HepG2 (cell line): ENCODE data around the gene ASXL1. TPM values are rescaled to one million over a fixed set of nuclear protein-coding genes. Genes with fewer than 3 reads are reported as not detected.

Source experiments
- ARHGAP35 ChIP-seq: sonication (generic); formaldehyde crosslinking; IDR thresholded peaks from 2 replicates; pipeline ENCODE4 v1.9.0; 2022; ENCODE audit warnings: mild to moderate bottlenecking, inconsistent platforms, moderate library complexity, missing genetic modification reagents, borderline replicate concordance
- CREB1 ChIP-seq, 2 experiments: fragments of 450-650 bp in 1 of 2; IDR thresholded peaks; 2 replicates each; pipeline ENCODE4 v1.6.1; 2016 to 2017; ENCODE audit warnings: control low read depth in 1 of 2, mild to moderate bottlenecking in 1 of 2, missing compliant biosample characterization in 1 of 2, missing genetic modification characterization in 1 of 2
- FOXO1 ChIP-seq: sonication (generic); formaldehyde crosslinking; IDR thresholded peaks from 2 replicates; pipeline ENCODE4 v1.4.0; 2020; ENCODE audit warnings: missing genetic modification reagents
- IRF9 ChIP-seq: sonication (generic); formaldehyde crosslinking; IDR thresholded peaks from 2 replicates; pipeline ENCODE4 v1.8.0; 2022; ENCODE audit warnings: missing genetic modification reagents, mild to moderate bottlenecking, borderline replicate concordance
- KIAA2018 ChIP-seq: sonication (generic); formaldehyde crosslinking; IDR thresholded peaks from 2 replicates; pipeline ENCODE4 v1.5.0; 2020; ENCODE audit warnings: mild to moderate bottlenecking, missing genetic modification reagents, borderline replicate concordance
- MBD4 ChIP-seq: IDR thresholded peaks from 2 replicates; pipeline ENCODE4 v1.6.1; 2012; ENCODE audit warnings: low read length, inconsistent platforms, borderline replicate concordance
- SAP130 ChIP-seq: IDR thresholded peaks from 2 replicates; pipeline ENCODE4 v1.6.1; 2016; ENCODE audit warnings: low read depth
- SUZ12 ChIP-seq: fragments of 150-350 bp; IDR thresholded peaks from 2 replicates; pipeline ENCODE4 v1.6.1; 2014; ENCODE audit warnings: low read depth, low read length
- ZBTB43 ChIP-seq: sonication (generic); formaldehyde crosslinking; conservative IDR thresholded peaks from 2 replicates; pipeline ENCODE4 v1.4.0; 2020; ENCODE audit warnings: missing genetic modification reagents
- ZNF274 ChIP-seq: sonication (generic); formaldehyde crosslinking; IDR thresholded peaks from 2 replicates; pipeline ENCODE4 v1.5.1; 2020; ENCODE audit warnings: mild to moderate bottlenecking, missing genetic modification reagents
- ZNF33B ChIP-seq: sonication (generic); formaldehyde crosslinking; IDR thresholded peaks from 2 replicates; pipeline ENCODE4 v1.5.1; 2020; ENCODE audit warnings: mild to moderate bottlenecking, missing genetic modification reagents
- ZNF503 ChIP-seq: sonication (generic); formaldehyde crosslinking; IDR thresholded peaks from 2 replicates; pipeline ENCODE4 v1.4.0; 2020; ENCODE audit warnings: missing genetic modification reagents
- ZUFSP ChIP-seq: sonication (generic); formaldehyde crosslinking; IDR thresholded peaks from 2 replicates; pipeline ENCODE4 v1.9.0; 2021; ENCODE audit warnings: missing genetic modification reagents, mild to moderate bottlenecking, borderline replicate concordance
- polyA plus RNA-seq, 8 experiments: library from polyadenylated mRNA; depleted of rRNA in 3 of 8; stranded (reverse) in 7 of 8; unstranded in 1 of 8; fragments of >200 nt; fragmentation: Illumina TruSeq in 4 of 8; extraction: Trizol in 4 of 8; gene quantifications; 2 replicates each; pipeline versions ENCODE4 v1.2.1 to v1.2.3, GENCODE V29; 2011 to 2016; ENCODE audit warnings: low read depth in 4 of 8, missing spikeins in 1 of 8, mixed read lengths in 1 of 8; ENCODE audit not compliant: insufficient read depth in 1 of 8
- total RNA-seq, 5 experiments: library from RNA; depleted of rRNA; stranded (reverse); fragments of >200 nt; fragmentation: Illumina TruSeq; extraction: Trizol; gene quantifications; 2 replicates each; pipeline ENCODE4 v1.2.3, GENCODE V29; 2016; ENCODE audit warnings: low read depth in 1 of 5

ASXL1 gene
- total and polyA plus RNA-seq, 2 of the 13 experiments (the other 11 are each of a cell fraction or from before 2014, with no cell fraction given), result 62.1 to 74.8 TPM

GRCh38 chr20:32354592-32355416 lies 3.3 kb upstream of the ASXL1 start (continued):
- TF ChIP-seq KIAA2018 (CRISPR knock-in tag) (no peak), SUZ12 (no peak), ZUFSP (CRISPR knock-in tag) (no peak), MBD4 (no peak), SAP130 (CRISPR knock-in tag) (peak; percentile 79), FOXO1 (CRISPR knock-in tag) (no peak; the same call in 1 of the 2 replicates), CREB1 (IDR thresholded peaks at IDR 0.05) (no peak), CREB1 (CRISPR knock-in tag; IDR thresholded peaks at IDR 0.05) (0 out of 2 replicates have a peak, but pooled peaks have one; percentile 25), ZBTB43 (CRISPR knock-in tag) (peak; percentile 48), ZNF503 (CRISPR knock-in tag) (no peak; the same call in 1 of the 2 replicates), ZNF33B (CRISPR knock-in tag) (no peak), IRF9 (CRISPR knock-in tag) (no peak), ARHGAP35 (no peak), ZNF274 (CRISPR knock-in tag) (no peak)
